ENCODE data around the gene FAM20B. TPM values are rescaled to one million over a fixed set of nuclear protein-coding genes. Genes with fewer than 3 reads are reported as not detected.

Gene FAM20B
- total and polyA plus RNA-seq, 2 of the 13 experiments (the other 11 are each of a cell fraction or from before 2014, with no cell fraction given) = 13.8 to 26.9 TPM

GRCh38 chr1:179091691-179092165 is 66.0 kb downstream of the FAM20B start (continued):
- no peak for TF ChIP-seq ZBTB4 (CRISPR knock-in tag; IDR thresholded peaks at IDR 0.05; ENCODE audit: borderline replicate concordance)
- TF ChIP-seq PHF8 (CRISPR knock-in tag; IDR thresholded peaks at IDR 0.05) = no peak
- TF ChIP-seq PRDM10 (CRISPR knock-in tag; IDR thresholded peaks at IDR 0.05; ENCODE audit: low read depth) = 0 out of 2 replicates have a peak, but pooled peaks have one; percentile 19
- no peak for TF ChIP-seq ZNF879 (CRISPR knock-in tag; IDR thresholded peaks at IDR 0.05)
- peak; percentile 86 for TF ChIP-seq ARID5B (CRISPR knock-in tag; IDR thresholded peaks at IDR 0.05)
- TF ChIP-seq GLI4 (CRISPR knock-in tag; IDR thresholded peaks at IDR 0.05; ENCODE audit: borderline replicate concordance) = no peak
- no peak for TF ChIP-seq AGO1 (IDR thresholded peaks at IDR 0.05; ENCODE audit: low read depth, low read length, poor library complexity, severe bottlenecking)
- TF ChIP-seq KLF12 (CRISPR knock-in tag; IDR thresholded peaks at IDR 0.05; ENCODE audit: borderline replicate concordance) = no peak
- TF ChIP-seq NFYB (CRISPR knock-in tag; IDR thresholded peaks at IDR 0.05) = no peak
- peak; percentile 77; the same call in 1 of the 2 replicates for TF ChIP-seq THRA (CRISPR knock-in tag; IDR thresholded peaks at IDR 0.05; ENCODE audit: borderline replicate concordance)
- no peak for TF ChIP-seq GFI1 (CRISPR knock-in tag; IDR thresholded peaks at IDR 0.05; ENCODE audit: borderline replicate concordance)
- TF ChIP-seq RNF2 (conservative IDR thresholded peaks at IDR 0.05; ENCODE audit: low read depth) = no peak
- no peak for TF ChIP-seq HES4 (CRISPR knock-in tag; IDR thresholded peaks at IDR 0.05; ENCODE audit: borderline replicate concordance)
- TF ChIP-seq GABPB1 (CRISPR knock-in tag; IDR thresholded peaks at IDR 0.05) = peak; percentile 81
- TF ChIP-seq ZBTB25 (CRISPR knock-in tag; IDR thresholded peaks at IDR 0.05) = peak; percentile 76
- TF ChIP-seq ZNF136 (CRISPR knock-in tag; IDR thresholded peaks at IDR 0.05; ENCODE audit: low read depth) = no peak
